Endodermal cell (in vitro differentiated cells): ENCODE measurements around the gene NUB1. TPM values are rescaled to one million over a fixed set of nuclear protein-coding genes. Genes with fewer than 3 reads are reported as not detected.

Experiments
- DNase-seq: peaks from one replicate; pipeline ENCODE4 v3.0.0-alpha.2; 2017
- H3K27ac ChIP-seq: 2 replicates; pipeline ENCODE4 v1.5.1; 2013; ENCODE audit warnings: mild to moderate bottlenecking, low read depth, low read length, moderate library complexity
- H3K27me3 ChIP-seq: 2 replicates; pipeline ENCODE4 v1.6.1; 2013; ENCODE audit warnings: mild to moderate bottlenecking, low read length, moderate library complexity; ENCODE audit not compliant: insufficient read depth, control insufficient read depth, poor library complexity, severe bottlenecking
- H3K36me3 ChIP-seq: 2 replicates; pipeline ENCODE4 v1.7.0; 2013; ENCODE audit warnings: mild to moderate bottlenecking, low read length, moderate library complexity; ENCODE audit not compliant: control insufficient read depth, insufficient read depth
- H3K4me1 ChIP-seq: one replicate; pipeline ENCODE4 v1.7.0; 2013; ENCODE audit warnings: low read length; ENCODE audit not compliant: control insufficient read depth, insufficient read depth
- H3K4me3 ChIP-seq: 2 replicates; pipeline ENCODE4 v1.5.1; 2013; ENCODE audit warnings: mild to moderate bottlenecking, low read length, moderate library complexity
- H3K9ac ChIP-seq: 2 replicates; pipeline ENCODE4 v1.6.1; 2013; ENCODE audit warnings: mild to moderate bottlenecking, low read length, moderate library complexity; ENCODE audit not compliant: poor library complexity, severe bottlenecking; ENCODE audit errors: extremely low read depth
- H3K9me3 ChIP-seq: 2 replicates; pipeline ENCODE4 v1.6.1; 2013; ENCODE audit warnings: mild to moderate bottlenecking, low read length, moderate library complexity; ENCODE audit not compliant: control insufficient read depth
- H3K27ac Mint-ChIP-seq: 2 replicates; pipeline ENCODE4 v1.8.0; 2020; ENCODE audit warnings: mixed read lengths
- H3K27me3 Mint-ChIP-seq: 2 replicates; pipeline ENCODE4 v1.8.0; 2021; ENCODE audit warnings: mild to moderate bottlenecking, mixed read lengths; ENCODE audit not compliant: insufficient read depth
- H3K36me3 Mint-ChIP-seq: 2 replicates; pipeline ENCODE4 v1.8.0; 2020; ENCODE audit warnings: low read depth, mixed read lengths
- H3K4me1 Mint-ChIP-seq: 2 replicates; pipeline ENCODE4 v1.8.0; 2020; ENCODE audit warnings: mixed read lengths
- H3K4me3 Mint-ChIP-seq: 2 replicates; pipeline ENCODE4 v1.8.0; 2020; ENCODE audit warnings: mild to moderate bottlenecking, moderate library complexity, mixed read lengths
- H3K9me3 Mint-ChIP-seq: 2 replicates; pipeline ENCODE4 v1.8.0; 2020; ENCODE audit warnings: mild to moderate bottlenecking, mixed read lengths
- CTCF ChIP-seq: fragments of 200-600 bp; sonication (generic); conservative IDR thresholded peaks from 2 replicates; pipeline ENCODE4 v1.5.0; 2021; ENCODE audit warnings: antibody characterized with exemption, mild to moderate bottlenecking
- WGBS, 2 experiments: methylation state at CpG; one replicate each; pipeline versions ENCODE4 v1.1.5 to v1.1.7; 2013; ENCODE audit warnings: missing lambda C conversion rate in 2 of 2, mixed read lengths in 1 of 2; ENCODE audit not compliant: insufficient coverage in 1 of 2, insufficient read length in 1 of 2; 5-methylcytosine and 5-hydroxymethylcytosine counted together
- long read RNA-seq, 4 experiments: library from polyadenylated mRNA in 2 of 4; library from RNA in 1 of 4; library from capped mRNA in 1 of 4; stranded (forward) in 3 of 4; unstranded in 1 of 4; transcript quantifications; one replicate each; pipeline ENCODE4 v2.0.0, GENCODE V29; 2020 to 2021; ENCODE audit warnings: inconsistent platforms in 1 of 4
- polyA plus RNA-seq, 2 experiments: library from polyadenylated mRNA; stranded (reverse); fragments of 50-300 nt; gene quantifications; one replicate each; pipeline ENCODE4 v1.2.3, GENCODE V29; 2013
- total RNA-seq, 2 donors: library from RNA; stranded (reverse); fragmentation: NEBNext Ultra II Directional in 1 of 2; extraction: Animal tissue kit (Norgen Biotek cat#: 25700) in 1 of 2; gene quantifications; 2 replicates in 1 of 2; 3 replicates in 1 of 2; pipeline ENCODE4 v1.2.1, GENCODE V29; 2021

The NUB1 gene
- 10 to 100 TPM; 50.2 to 64.7 TPM for total RNA-seq
- 49.7 TPM for polyA plus RNA-seq (2013, experiment 1 of 2)
- polyA plus RNA-seq (2013, experiment 2 of 2), result 48.8 TPM
- long read RNA-seq, experiment 1, partial matches to known transcripts, result 10 of 27 reads
- long read RNA-seq, experiment 1, other reads (novel, unspliced or antisense), result 15 of 27 reads
- long read RNA-seq, experiment 2, transcript NUB1-201 (15 exons, 3,180 nt), result major isoform, 27 of 113 reads
- long read RNA-seq, experiment 2, transcript NUB1-212 (15 exons, 3,210 nt), result minor isoform, 7 of 113 reads
- long read RNA-seq, experiment 2, transcript NUB1-203 (9 exons, 1,703 nt), result minor isoform, 11 of 113 reads
- long read RNA-seq, experiment 2, partial matches to known transcripts, result 24 of 113 reads
- long read RNA-seq, experiment 2, other reads (novel, unspliced or antisense), result 43 of 113 reads
- long read RNA-seq, experiment 3, transcript NUB1-203 (9 exons, 1,703 nt), result minor isoform, 23 of 109 reads
- long read RNA-seq, experiment 3, transcript NUB1-201 (15 exons, 3,180 nt), result major isoform, 30 of 109 reads
- long read RNA-seq, experiment 3, partial matches to known transcripts, result 17 of 109 reads
- long read RNA-seq, experiment 3, other reads (novel, unspliced or antisense), result 30 of 109 reads
- long read RNA-seq, experiment 4, transcript NUB1-203 (9 exons, 1,703 nt), result major isoform, 14 of 100 reads
- long read RNA-seq, experiment 4, partial matches to known transcripts, result 40 of 100 reads
- long read RNA-seq, experiment 4, other reads (novel, unspliced or antisense), result 41 of 100 reads

- Histone ChIP-seq H3K9me3 (no peaks in the 10 kb centered on the region), H3K4me1 (no peaks in the 10 kb centered on the region), H3K27me3 (no peaks in the 10 kb centered on the region), H3K27ac (no peak within 1 kb of the TSS), H3K36me3 (peaks cover 21% of the 10 kb centered on the region), H3K4me3 (peak within 1 kb of the TSS; percentile 98), H3K9ac (peak within 1 kb of the TSS; percentile 76)
- Mint-ChIP-seq H3K4me1 (peaks cover 2% of the 10 kb centered on the region), H3K27me3 (peaks cover 11% of the 10 kb centered on the region), H3K4me3 (peak within 1 kb of the TSS; percentile 68), H3K9me3 (peaks cover 3% of the 10 kb centered on the region), H3K36me3 (peaks cover 15% of the 10 kb centered on the region), H3K27ac (no peak within 1 kb of the TSS)
- DNase-seq, result peak; percentile 98
- TF ChIP-seq CTCF, result peak; percentile 7
- 4 to 26% methylated on average over 12 to 72 of the region's 72 CpGs for WGBS, 2 experiments
Observed at GRCh38 chr7:151341357-151342101, at the start of gene NUB1. TSS of gene NUB1 (plus strand) at chr7:151341812. CDS start at chr7:151345350, 3,538 bp downstream.

- H3K9ac ChIP-seq, result no peak overlapping the region
- H3K4me3 Mint-ChIP-seq, result no peak overlapping the region
- 90% methylated on average over 2 of the region's 3 CpGs for WGBS, 2 experiments
- no peak overlapping the region for H3K27ac Mint-ChIP-seq
- DNase-seq, result no peak
- no peaks in the 10 kb centered on the region for H3K4me1 ChIP-seq
- no peak overlapping the region for H3K4me3 ChIP-seq
- no peaks in the 10 kb centered on the region for H3K36me3 ChIP-seq
- peaks cover 33% of the 10 kb centered on the region for H3K27me3 Mint-ChIP-seq
- TF ChIP-seq CTCF, result no peak
- H3K9me3 ChIP-seq, result peaks cover 12% of the 10 kb centered on the region
- H3K27me3 ChIP-seq, result peaks cover 19% of the 10 kb centered on the region
- H3K36me3 Mint-ChIP-seq, result no peaks in the 10 kb centered on the region
- H3K27ac ChIP-seq, result no peak overlapping the region
- no peaks in the 10 kb centered on the region for H3K4me1 Mint-ChIP-seq
- peaks cover 12% of the 10 kb centered on the region for H3K9me3 Mint-ChIP-seq
Observed at GRCh38 chr7:151292850-151293249, 48.8 kb upstream of the NUB1 start.
